B cell (primary cell): ENCODE data around the gene ZIC4. TPM values are rescaled to one million over a fixed set of nuclear protein-coding genes. Genes with fewer than 3 reads are reported as not detected.

Experiments used
- ATAC-seq: fragments of 200-7000 bp; cut with Tn5 transposase; one replicate; pipeline ENCODE4 v1.10.0; 2021; ENCODE audit warnings: low read depth, mild to moderate bottlenecking, moderate number of reproducible peaks, moderate library complexity
- CTCF ChIA-PET: fragments of 350-600 bp; sonication (Branson Sonifier 250); formaldehyde crosslinking; loops from one replicate; lab custom pipeline; 2021; ENCODE audit warnings: antibody characterized with exemption, inconsistent platforms; lab: Charles Lee
- POLR2A ChIA-PET: fragments of 350-600 bp; sonication (Branson Sonifier 250); formaldehyde crosslinking; loops from one replicate; lab custom pipeline; 2021; ENCODE audit warnings: antibody characterized with exemption; lab: Charles Lee
- DNase-seq: peaks from one replicate; pipeline ENCODE4 v3.0.0; 2013
- H2AFZ ChIP-seq: 2 replicates; pipeline ENCODE4 v1.6.1; 2012; ENCODE audit warnings: mild to moderate bottlenecking, low read depth, low read length; ENCODE audit not compliant: insufficient read depth, poor library complexity, severe bottlenecking
- H3K27ac ChIP-seq, 2 donors: 1 replicate in 1 of 2; 2 replicates in 1 of 2; pipeline ENCODE4 v1.5.1; 2012 to 2013; ENCODE audit warnings: low read length in 2 of 2, mild to moderate bottlenecking in 2 of 2, moderate library complexity in 1 of 2
- H3K27me3 ChIP-seq, 4 experiments: fragments of 200-600 bp in 1 of 4; sonication (generic) in 1 of 4; replicated peaks in 1 of 4; 1 replicate in 2 of 4; 2 replicates in 2 of 4; pipeline versions ENCODE4 v1.6.1 to v1.7.0; 2013 to 2016; ENCODE audit warnings: low read length in 3 of 4, mild to moderate bottlenecking in 2 of 4, mixed read lengths in 1 of 4, moderate library complexity in 1 of 4; ENCODE audit not compliant: insufficient read depth in 4 of 4, control insufficient read depth in 3 of 4; ENCODE audit errors: control extremely low read depth in 1 of 4
- H3K36me3 ChIP-seq, 2 experiments: replicated peaks in 1 of 2; 1 replicate in 1 of 2; 2 replicates in 1 of 2; pipeline versions ENCODE4 v1.6.1 to v1.7.1; 2013; ENCODE audit warnings: low read length in 1 of 2; ENCODE audit not compliant: insufficient read depth in 2 of 2, control insufficient read depth in 1 of 2; ENCODE audit errors: control extremely low read depth in 1 of 2, extremely low read depth in 1 of 2
- H3K4me1 ChIP-seq, 2 donors: fragments of 200-600 bp in 1 of 2; sonication (generic) in 1 of 2; 1 replicate in 1 of 2; 2 replicates in 1 of 2; pipeline versions ENCODE4 v1.5.1 to v1.6.1; 2013 to 2017; ENCODE audit warnings: low read length in 2 of 2; ENCODE audit not compliant: control insufficient read depth in 2 of 2, insufficient read depth in 2 of 2
- H3K4me2 ChIP-seq: replicated peaks from 2 replicates; pipeline ENCODE3; 2012; ENCODE audit warnings: mild to moderate bottlenecking, low read depth, low read length; ENCODE audit not compliant: poor library complexity, severe bottlenecking
- H3K4me3 ChIP-seq, 5 experiments: fragments of 200-600 bp in 1 of 5; sonication (generic) in 1 of 5; 1 replicate in 3 of 5; 2 replicates in 2 of 5; pipeline versions ENCODE4 v1.5.1 to v1.7.0; 2011 to 2016; ENCODE audit warnings: low read length in 4 of 5, mild to moderate bottlenecking in 4 of 5, low read depth in 2 of 5, control low read depth in 1 of 5, moderate library complexity in 1 of 5; ENCODE audit not compliant: insufficient read depth in 1 of 5; ENCODE audit errors: control extremely low read depth in 1 of 5, extremely low read depth in 1 of 5
- H3K79me2 ChIP-seq: fragments of 200-600 bp; sonication (generic); one replicate; pipeline ENCODE4 v1.6.0; 2016; ENCODE audit warnings: low read length; ENCODE audit not compliant: control insufficient read depth, insufficient read depth
- H3K9ac ChIP-seq: fragments of 200-600 bp; sonication (generic); 2 replicates; pipeline ENCODE4 v1.6.1; 2017; ENCODE audit warnings: mild to moderate bottlenecking, low read length, moderate library complexity
- H3K9me3 ChIP-seq, 3 donors: one replicate each; pipeline versions ENCODE4 v1.6.1 to v1.7.1; 2013; ENCODE audit warnings: low read length in 2 of 3; ENCODE audit not compliant: control insufficient read depth in 2 of 3, insufficient read depth in 1 of 3; ENCODE audit errors: control extremely low read depth in 1 of 3
- H4K20me1 ChIP-seq: 2 replicates; pipeline ENCODE4 v1.6.0; 2012; ENCODE audit warnings: mild to moderate bottlenecking, low read length; ENCODE audit not compliant: insufficient read depth, control insufficient read depth, poor library complexity, severe bottlenecking
- H3K27ac Mint-ChIP-seq: one replicate; pipeline ENCODE4 v1.8.0; 2021; ENCODE audit warnings: mixed read lengths
- H3K27me3 Mint-ChIP-seq: one replicate; pipeline ENCODE4 v1.8.0; 2021; ENCODE audit warnings: mixed read lengths
- H3K4me1 Mint-ChIP-seq: one replicate; pipeline ENCODE4 v1.8.0; 2021; ENCODE audit warnings: mixed read lengths
- H3K4me3 Mint-ChIP-seq: one replicate; pipeline ENCODE4 v1.8.0; 2021; ENCODE audit warnings: mixed read lengths
- H3K9me3 Mint-ChIP-seq: one replicate; pipeline ENCODE4 v1.8.0; 2022; ENCODE audit warnings: mixed read lengths; ENCODE audit not compliant: insufficient read depth
- CTCF ChIP-seq: fragments of 200-600 bp; IDR thresholded peaks from one replicate; pipeline ENCODE4 v1.8.0; 2022; ENCODE audit warnings: antibody characterized with exemption, mild to moderate bottlenecking
- EZH2 ChIP-seq: IDR thresholded peaks from 2 replicates; pipeline ENCODE4 v1.6.1; 2012; ENCODE audit warnings: borderline replicate concordance, low read depth, mild to moderate bottlenecking, moderate library complexity, low read length; ENCODE audit not compliant: insufficient read depth, poor library complexity, severe bottlenecking
- WGBS: methylation state at CpG from one replicate; pipeline ENCODE4 v1.1.5; 2013; ENCODE audit warnings: missing lambda C conversion rate; ENCODE audit not compliant: insufficient coverage; 5-methylcytosine and 5-hydroxymethylcytosine counted together
- intact Hi-C: fragments of 100-400 bp; cut with micrococcal nuclease; formaldehyde crosslinking; loops from one replicate; pipeline ENCODE4 v1.10.0; 2022
- polyA plus RNA-seq: library from polyadenylated mRNA; depleted of rRNA; stranded (reverse); fragments of >200 nt; gene quantifications from 2 replicates; pipeline ENCODE4 v1.2.3, GENCODE V29; 2012
- total RNA-seq, 2 donors: library from RNA; stranded (reverse); fragments of 120-200 nt in 1 of 2; gene quantifications; 1 replicate in 1 of 2; 2 replicates in 1 of 2; pipeline versions ENCODE4 v1.2.3 to v1.2.4, GENCODE V29; 2013 to 2022

The ZIC4 gene
- total and polyA plus RNA-seq, 2 donors (not counting 1 experiment from before 2014, with no cell fraction given): not detected

GRCh38 chr3:147423798-147424580 lies 17.6 kb upstream of the ZIC4 start:
- 9% methylated on average over 24 of the region's 33 CpGs for WGBS
- TF ChIP-seq CTCF: no peak
- TF ChIP-seq EZH2: no peak
- Mint-ChIP-seq H3K4me3 (no peak overlapping the region), H3K4me1 (peaks cover 4% of the 10 kb centered on the region), H3K27me3 (peaks cover 51% of the 10 kb centered on the region), H3K27ac (no peak overlapping the region), H3K9me3 (peaks cover 2% of the 10 kb centered on the region)
- Histone ChIP-seq H3K36me3 (no peaks in the 10 kb centered on the region), H3K9me3 (peaks cover 0 to 43% (median 0%) of the 10 kb centered on the region in 3 donors), H3K9ac (no peak overlapping the region), H3K79me2 (no peaks in the 10 kb centered on the region), H3K4me3 (no peak overlapping the region), H3K4me2 (no peak overlapping the region), H2AFZ (no peak overlapping the region), H3K4me1 (peaks cover 3 to 7% of the 10 kb centered on the region in 2 donors), H3K27ac (no peak overlapping the region), H3K27me3 (peaks cover 0 to 59% (median 31%) of the 10 kb centered on the region in 4 experiments), H4K20me1 (no peaks in the 10 kb centered on the region)
- DNase-seq: no peak
- ATAC-seq: no peak
- POLR2A ChIA-PET: no interaction called here
- CTCF ChIA-PET: no interaction called here
- intact Hi-C loops: no loop called here

- Histone ChIP-seq H4K20me1 (no peaks in the 10 kb centered on the region), H3K4me2 (no peak overlapping the region), H3K9ac (no peak overlapping the region), H3K27ac (no peak overlapping the region), H3K27me3 (peaks cover 0 to 65% (median 36%) of the 10 kb centered on the region in 4 experiments), H3K9me3 (peaks cover 0 to 45% (median 0%) of the 10 kb centered on the region in 3 donors), H3K4me1 (peaks cover 5 to 7% of the 10 kb centered on the region in 2 donors), H3K4me3 (no peak overlapping the region), H3K79me2 (no peaks in the 10 kb centered on the region), H3K36me3 (no peaks in the 10 kb centered on the region), H2AFZ (no peak overlapping the region)
- Mint-ChIP-seq H3K27me3 (peaks cover 56% of the 10 kb centered on the region), H3K9me3 (peaks cover 2% of the 10 kb centered on the region), H3K27ac (no peak overlapping the region), H3K4me3 (no peak overlapping the region), H3K4me1 (peaks cover 4% of the 10 kb centered on the region)
- intact Hi-C loops: no loop called here
- TF ChIP-seq EZH2 (no peak), CTCF (no peak)
- CTCF ChIA-PET: no interaction called here
- DNase-seq: no peak
- POLR2A ChIA-PET: no interaction called here
- no peak for ATAC-seq
- WGBS: 8% methylated on average over 1 of the region's 3 CpGs
Measured at GRCh38 chr3:147423537-147423797, 17.1 kb upstream of the ZIC4 start.
